ENCODE results near the gene CERS6.

CERS6 gene

DNA sequence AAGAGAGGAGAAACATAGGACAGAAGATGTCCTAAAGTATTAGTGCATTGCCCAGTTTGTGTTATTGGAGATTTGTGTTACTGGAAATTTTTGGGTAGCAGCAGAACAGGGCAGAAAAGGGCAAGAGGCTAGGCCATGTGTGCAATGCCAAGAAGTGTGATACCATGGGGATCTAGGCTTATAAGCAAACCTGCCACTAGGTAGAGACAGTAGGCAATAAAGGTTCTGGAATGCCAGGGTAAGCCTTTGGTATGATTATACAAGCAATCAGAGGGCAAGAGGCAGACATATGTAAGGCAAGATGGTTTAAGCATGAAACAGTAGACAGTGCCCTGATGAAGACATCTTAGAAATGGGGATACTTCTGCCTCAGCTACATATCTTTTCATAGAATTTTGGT lies 12.3 kb upstream of the CERS6 start:
- DNase-seq (ENCODE audit: low read depth): no peak

DNA sequence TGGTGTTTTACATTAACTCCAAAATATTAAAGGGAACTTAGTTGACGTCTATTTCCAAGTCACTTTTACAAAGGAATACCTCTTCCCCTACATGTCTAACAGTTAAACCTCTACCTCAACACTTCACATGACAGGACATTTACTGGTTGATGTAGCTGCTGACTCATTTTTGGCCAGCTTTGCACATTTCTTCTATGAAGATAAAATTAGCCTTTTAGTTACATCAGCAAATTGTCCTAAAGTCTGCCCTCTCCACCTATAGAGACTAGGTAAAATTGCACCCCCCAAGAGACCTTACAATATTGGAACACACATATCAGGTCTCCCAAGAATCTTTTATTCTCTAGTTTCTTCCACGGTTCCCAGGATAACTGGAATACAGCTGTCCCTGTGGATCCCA lies 10.1 kb upstream of the CERS6 start:
- no peak for DNase-seq (ENCODE audit: low read depth)

DNA sequence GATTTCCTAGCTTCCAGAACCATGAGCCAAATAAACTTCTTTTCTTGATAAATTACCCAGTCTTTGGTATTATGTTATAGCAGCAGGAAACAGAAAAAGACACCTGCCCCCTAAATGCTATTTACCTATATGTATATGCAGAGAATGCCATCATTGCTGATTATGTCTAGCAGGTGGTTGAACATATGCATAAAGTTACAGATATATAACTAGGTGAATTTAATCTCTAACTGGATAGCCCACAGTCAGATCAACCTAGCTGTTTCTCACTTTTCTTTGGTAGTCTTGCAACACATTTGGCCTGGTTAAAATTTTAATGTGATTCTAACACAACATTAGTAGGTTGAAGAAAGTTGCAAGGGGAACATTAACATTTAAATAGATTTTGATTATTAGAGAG lies 7.1 kb upstream of the CERS6 start:
- DNase-seq (ENCODE audit: low read depth): no peak

DNA sequence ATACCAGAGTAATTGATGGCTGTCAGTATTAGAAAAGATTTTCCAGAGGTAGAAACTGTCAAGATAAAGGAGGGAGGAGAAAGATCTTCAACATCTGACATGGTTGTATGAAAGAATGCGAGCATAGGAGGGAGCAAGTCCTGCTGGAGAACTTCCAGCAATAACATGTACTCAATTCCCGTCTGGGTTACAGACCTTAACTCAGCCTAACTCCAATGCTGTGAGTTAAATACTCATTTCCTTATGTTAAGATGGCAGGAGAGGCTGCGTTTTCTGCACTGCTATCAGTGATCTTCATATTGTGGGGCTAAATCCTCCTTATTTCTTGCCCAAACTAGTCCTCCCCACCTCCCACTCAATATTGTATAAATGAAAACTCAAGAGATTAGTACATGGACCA lies 6.7 kb upstream of the CERS6 start:
- no peak for DNase-seq (ENCODE audit: low read depth)

DNA sequence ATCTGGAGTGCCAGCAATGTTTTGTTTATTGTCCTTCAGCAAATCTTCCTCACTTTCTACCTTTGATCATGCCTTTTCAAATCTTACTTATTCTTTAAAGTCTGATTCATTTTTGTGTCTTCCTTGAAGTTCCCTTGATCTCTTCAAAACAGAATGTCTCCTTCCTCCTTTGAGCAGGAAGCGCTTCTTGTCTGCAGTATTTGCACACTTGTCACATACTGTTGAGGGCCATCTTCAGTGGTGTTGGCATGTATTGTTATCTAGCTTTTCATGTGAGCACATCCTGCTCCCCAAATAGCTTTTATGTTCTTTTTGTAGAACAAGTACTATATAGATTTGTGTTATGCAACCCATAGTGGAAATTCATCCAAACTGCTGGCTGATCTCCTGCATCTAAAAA lies 5.9 kb upstream of the CERS6 start:
- no peak for DNase-seq (ENCODE audit: low read depth)

DNA sequence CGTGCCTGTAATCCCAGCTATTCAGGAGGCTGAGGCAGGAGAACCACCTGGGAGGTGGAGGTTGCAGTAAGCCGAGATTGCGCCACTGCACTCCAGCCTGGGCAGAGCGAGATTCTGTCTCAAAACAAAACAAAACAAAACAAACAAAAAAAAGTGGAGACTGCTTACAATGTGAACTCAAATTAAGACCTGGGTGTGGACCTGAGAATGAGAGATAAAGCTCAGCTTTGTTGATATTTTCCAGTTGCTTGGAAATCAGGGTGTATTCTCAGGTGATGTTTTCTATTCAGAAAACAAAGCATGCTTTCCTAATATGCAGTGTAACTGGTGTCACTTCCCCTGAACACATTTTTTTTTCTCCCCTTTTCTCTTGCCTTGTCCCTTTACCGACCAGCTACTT lies 5.3 kb upstream of the CERS6 start:
- DNase-seq (ENCODE audit: low read depth): no peak

DNA sequence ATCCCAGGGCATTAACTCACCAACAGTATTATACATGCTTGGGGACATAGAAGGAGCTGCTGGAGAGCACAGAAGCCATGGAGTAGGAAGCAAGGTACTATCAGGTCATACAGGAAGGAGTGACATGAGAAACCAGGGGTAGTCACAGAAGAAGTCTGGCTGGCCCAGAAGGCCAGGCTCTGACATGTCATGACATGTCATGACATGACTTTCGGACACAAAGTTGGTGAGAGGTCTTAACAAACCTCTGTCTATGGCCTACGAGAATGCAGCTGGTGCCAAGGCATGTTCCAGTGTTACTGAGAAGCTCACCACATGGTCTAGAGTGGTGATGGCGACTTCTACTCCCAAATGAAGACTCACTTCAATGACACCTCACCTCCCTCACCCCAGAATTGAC lies 3.3 kb upstream of the CERS6 start:
- no peak for DNase-seq (ENCODE audit: low read depth)

DNA sequence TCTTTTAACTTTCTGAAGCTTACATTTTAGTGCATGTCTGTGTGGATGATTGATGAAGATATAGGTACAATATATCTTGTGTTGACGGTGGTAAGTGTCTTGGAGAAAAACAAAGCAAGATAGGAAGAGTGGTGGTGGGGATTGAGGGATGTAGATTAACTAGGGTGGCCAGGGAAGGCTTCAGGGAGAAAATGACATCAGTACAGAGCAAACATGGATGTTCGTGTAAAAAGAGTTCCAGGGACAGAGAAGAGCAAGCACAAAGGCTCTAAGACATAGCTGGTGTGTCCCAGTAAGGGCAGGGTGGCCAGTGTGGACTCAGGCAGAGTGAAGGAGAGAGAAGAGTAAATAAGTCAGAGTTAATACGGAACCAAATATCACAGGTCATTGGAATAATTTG lies 2.7 kb upstream of the CERS6 start:
- DNase-seq (ENCODE audit: low read depth): no peak

DNA sequence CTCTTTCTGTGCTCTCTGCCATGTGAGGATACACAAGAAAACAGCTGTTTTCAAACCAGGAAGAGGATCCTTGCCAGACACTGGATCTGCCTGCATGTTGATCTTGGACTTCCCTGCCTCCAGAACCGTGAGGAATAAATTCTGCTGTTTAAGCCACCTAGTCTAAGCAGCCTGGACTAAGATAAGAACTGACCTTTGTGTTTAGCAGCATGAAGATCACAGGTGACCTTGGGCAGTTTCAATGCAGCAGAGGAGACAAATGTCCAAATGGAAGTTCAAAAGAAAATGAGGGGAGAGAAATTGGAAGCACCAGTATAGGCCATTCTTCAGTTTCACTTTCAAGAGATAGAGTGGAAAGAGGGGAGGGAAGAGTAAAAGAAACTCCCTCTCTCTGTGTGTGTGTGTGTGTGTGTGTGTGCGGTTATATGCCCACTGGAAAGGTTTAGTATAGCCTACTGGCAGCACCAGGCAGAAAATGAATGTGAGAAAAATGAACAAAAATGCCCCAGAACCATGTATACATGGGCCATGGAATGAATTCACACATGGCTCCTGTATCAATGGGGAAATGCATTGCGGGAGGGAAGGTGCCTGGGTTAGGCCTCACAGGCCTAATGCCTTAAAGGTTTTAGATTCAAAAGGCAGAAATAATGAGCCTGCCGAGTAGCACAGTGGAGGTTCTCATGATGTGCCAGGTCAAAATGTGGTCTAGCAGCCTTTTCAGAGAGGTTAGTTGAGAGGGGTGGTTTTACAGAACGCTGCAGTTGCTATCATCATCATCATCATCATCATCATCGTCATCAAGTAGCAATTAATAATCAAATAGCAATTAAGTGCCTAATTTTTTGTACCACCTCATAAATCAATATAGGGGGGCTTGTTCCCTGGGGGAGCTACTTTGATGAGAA lies 1.1 kb upstream of the CERS6 start:
- DNase-seq (ENCODE audit: low read depth): no peak

DNA sequence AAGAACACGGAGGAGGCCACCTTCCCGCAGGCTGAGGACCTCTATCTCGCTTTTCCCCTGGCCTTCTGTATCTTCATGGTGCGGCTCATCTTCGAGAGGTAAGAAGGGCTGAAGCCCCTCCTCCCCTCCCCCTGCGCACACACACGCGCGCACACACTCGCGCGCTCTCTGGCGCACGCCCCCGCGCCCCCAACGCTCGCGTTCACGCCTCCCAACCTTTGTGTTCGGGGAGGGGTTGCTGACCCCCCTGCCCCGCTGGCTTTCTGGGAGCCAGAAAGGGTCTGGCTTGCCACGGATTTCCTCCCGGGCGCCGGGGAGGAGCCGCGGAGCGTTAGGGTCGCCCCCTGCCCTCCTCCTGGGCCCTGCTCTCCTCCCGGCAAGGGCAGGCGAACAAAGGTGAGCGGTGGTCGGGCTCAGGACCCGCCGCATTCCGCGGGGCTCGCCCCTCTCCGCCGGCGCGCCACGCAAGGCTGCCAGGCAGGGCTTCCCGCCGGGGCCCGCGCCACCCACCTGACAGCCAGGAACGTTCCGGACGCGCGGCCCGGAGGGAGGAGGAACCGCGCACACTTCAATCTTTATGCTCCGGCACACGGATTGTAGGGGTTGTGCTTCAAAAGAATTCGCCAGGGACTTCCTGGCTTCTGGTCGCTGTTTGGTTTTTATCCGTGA lies 583 bp downstream of the CERS6 start:
- DNase-seq (ENCODE audit: low read depth): no peak

DNA sequence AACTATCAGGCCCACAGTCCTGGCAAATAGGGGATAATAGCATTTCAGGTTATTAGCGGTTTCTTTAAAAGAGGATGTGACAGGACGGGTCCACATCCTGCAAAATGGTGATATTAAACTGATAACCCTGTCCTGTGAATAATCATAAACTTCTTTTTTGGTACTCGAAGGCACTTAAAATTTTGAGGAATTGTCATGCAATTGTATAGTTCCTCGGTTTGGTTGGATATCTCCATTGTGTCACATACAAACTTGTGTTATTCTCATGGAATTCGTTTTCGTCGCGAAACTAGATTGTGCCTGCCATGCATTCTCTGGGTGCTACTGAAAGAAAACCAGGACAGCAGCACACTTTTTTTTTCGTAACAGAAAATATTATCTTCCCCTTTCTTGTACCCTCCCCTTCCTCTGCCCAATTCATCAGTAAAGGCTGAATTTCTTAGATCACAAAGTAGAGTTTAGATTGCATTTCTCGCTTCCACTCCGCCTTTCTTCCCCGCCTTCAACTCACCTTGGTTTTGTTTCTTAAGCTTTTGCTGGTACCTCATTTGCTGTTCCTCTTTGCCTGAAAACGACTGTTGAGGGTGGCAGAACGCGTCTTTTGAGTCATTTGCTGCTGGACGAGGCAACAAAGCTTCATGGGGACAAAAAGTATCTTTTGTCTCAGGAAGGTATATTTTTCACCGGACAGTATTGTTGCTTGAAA lies 1.3 kb downstream of the CERS6 start:
- DNase-seq (ENCODE audit: low read depth): no peak

DNA sequence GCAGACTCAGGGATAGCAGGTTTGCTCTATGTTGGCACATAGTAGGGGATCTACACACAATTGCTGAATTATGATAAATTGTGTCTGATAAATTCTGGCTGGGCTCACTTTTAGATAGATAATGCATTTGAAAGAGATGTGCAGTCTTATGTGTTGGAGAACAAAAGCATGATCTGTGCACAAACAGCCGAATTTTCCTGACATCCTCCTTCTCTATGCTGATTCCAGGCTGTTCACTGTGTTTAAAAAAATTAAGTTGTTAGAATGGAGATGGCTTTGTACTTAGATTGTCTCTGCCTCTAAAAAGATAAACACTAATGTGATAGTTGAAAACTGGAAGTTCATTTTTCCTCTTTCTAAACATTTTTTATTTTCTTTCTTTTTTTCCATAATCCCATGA lies 2.1 kb downstream of the CERS6 start:
- no peak for DNase-seq (ENCODE audit: low read depth)

DNA sequence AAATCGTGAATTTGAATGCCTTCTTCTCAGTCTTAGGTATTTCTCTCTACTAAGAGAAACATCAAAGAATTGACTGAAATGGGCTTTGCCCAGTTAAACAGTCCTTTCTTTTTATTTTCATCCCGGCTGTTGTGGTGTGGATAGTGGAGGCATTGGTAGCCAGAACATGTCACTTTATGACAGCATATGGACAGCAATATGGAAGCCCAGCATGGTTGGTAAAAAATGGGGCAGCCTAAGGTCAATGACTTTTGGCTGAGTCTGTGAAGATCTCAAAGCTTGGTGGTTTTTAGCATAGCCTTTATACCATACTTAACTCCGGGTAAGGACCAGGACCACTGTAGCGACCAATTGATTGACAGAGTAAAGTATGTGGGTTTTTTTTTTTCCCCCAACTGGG lies 3.2 kb downstream of the CERS6 start:
- no peak for DNase-seq (ENCODE audit: low read depth)

DNA sequence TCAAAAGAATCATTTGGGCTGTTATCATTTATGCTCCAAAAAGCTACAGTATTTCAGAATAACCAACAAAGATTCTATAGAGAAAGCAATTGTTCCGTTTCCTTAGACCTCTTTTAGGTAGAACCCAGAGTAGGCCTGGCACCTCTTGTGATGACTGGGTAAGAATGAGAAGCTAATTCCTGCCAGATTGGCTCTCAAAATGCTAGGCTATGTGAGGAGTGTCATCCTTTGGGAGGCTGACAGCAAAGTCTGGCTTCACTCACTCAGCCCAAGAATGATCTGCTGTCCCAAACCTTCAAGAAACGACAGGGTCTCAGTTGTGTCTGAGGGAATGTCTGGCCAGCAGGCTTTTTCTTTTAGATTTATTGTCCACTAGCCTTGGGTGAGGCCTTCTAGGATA lies 4.5 kb downstream of the CERS6 start:
- no peak for DNase-seq (ENCODE audit: low read depth)

DNA sequence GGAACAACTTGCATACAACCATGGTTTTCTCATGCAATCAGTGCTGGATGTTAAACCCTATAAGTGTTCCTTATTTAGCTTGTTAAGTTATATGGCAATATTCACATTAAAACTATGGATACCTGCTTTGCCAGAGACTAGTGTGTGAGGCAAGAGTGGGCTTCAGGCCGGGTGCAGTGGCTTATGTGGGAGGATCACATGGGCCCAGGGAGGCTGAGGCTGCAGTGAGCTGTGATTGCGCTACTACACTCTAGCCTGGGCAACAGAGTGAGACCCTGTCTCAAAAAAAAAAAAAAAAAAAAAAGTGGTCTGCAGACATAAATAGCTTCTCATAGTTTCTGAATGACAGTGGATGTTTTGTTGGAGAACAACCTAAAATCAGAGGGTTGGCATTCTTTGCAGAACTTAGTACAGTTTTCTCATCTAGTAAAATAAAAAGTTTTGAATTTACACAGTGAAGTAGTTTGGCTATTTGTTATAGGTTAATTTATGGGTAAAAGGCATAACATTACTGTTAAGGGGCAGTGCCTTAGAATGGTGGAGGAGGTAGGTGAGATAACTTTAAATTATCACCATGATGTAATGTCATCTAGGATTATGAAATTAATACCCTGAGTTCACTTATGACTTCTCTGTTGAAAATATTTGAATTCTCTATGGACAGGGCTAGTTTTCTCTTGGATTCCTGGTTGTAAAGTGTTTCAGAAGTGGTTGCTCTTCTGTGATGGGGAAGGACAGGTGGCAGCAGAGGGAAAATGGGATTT lies 5.3 kb downstream of the CERS6 start:
- DNase-seq (ENCODE audit: low read depth): no peak

DNA sequence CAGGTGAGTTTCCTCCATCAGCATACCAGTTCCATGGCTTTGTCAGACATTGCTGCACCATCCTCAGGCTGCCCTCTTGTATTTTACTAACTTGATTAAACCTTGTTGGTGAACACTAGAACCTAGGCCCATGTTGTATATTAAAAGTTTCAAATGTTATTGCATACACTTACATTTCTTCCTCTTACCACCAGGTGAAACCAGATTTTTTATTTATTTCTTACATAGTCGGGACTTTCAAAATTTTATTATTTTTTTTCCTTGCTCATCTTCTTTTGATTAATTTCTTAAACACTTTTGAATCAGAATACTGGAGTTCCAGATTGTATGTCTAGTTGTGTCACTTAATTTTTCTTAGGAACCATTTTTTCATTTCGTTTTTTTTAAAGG lies 5.9 kb downstream of the CERS6 start:
- DNase-seq (ENCODE audit: low read depth): no peak

DNA sequence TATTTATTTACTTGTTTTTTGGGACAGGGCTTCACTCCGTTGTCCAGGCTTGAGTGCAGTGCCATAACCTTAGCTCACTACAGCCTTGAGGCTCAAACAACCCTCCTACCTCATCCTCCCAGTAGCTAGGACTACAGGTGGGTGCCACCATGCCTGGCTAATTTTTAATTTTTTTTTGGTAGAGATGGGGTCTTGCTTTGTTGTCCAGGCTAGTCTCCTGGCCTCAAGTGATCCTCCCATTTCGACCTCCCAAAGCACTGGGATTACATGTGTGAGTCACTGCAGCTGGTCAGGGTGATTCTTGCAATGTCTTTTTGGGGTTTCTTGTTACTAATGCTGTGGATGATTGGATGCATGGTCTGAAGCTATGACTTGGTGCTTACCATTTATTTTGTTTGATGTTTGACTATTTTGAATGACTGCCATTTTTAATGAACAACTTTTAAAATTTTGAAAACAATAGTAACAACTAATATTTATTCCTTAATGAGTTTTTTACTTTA lies 6.5 kb downstream of the CERS6 start:
- no peak for DNase-seq (ENCODE audit: low read depth)

DNA sequence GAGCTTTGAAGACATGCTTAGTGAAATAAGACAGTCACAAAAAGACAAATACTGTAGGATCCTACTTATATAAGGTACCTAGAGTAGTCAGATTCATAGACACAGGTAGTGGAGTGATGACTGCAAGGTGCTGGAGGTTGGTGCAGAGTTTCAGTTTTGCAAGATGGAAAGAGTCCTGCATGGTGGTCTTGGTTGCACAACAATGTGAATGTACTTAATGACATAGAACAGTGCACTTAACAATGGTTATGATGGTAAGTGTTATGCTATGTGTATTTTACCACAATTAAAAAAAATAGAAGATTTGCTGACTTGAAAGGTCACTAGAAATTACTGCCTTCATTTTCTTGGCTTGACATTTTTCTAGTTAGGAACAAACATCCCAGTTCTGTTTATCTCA lies 9.5 kb downstream of the CERS6 start:
- DNase-seq (ENCODE audit: low read depth): no peak

DNA sequence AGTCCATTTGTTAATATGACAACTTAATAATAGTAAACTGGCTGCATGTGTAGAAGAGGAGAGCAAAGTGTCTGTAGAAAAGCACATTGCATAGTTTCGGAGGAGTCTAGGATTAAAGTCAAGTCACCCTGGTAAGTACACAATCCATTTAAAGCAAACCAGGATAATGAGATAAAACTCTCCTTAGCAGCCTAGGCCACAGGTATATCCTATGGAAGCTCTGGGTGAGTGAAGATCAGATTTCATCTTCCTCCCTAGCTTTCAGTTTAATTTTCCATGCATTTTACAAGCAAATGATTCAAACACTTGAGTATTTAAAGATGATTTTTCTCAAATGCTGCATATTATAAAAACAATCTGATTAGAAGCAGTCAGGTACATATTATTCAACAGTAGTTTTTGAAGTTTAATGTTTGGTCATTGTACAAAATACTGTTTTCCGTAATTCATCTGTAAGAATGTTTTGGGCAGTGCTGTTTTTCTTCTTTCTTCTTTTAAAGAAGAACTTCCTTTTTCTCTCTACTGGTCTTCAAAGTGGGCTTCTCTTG lies 10.2 kb downstream of the CERS6 start:
- DNase-seq (ENCODE audit: low read depth): no peak

DNA sequence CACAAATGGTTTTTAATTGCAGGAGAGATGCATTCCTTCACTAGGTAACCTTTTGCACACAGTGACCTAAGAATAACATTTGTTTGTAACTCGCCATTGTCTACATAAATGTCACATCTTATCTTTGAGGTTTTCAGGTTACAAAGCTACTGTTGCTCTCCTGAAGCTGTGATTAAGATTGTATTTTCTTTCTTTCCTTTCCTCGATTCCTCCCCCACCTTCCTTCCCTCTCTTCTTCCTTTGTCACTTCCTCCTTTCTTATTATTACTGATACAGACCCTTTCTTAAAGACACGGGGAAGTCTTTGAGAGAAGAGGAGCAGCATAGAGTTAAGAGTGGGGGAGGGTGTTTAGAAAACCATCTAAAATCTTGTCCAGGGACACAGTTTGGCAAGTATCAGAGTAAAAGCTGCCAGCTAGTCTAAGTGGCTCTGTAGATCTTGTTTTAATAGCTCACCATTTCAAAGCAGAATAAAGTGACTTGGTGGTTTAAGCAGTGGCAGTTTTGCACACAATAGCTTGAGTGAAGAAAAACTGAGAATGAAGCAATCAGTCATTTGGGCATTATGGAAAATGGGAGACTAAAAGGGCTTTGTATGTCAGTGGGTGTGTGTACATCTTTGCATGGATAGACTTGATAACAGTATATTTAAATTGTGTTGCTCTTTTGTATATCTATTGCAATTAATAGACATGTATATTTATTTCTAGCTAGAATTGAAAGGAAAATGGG lies 10.9 kb downstream of the CERS6 start:
- no peak for DNase-seq (ENCODE audit: low read depth)

DNA sequence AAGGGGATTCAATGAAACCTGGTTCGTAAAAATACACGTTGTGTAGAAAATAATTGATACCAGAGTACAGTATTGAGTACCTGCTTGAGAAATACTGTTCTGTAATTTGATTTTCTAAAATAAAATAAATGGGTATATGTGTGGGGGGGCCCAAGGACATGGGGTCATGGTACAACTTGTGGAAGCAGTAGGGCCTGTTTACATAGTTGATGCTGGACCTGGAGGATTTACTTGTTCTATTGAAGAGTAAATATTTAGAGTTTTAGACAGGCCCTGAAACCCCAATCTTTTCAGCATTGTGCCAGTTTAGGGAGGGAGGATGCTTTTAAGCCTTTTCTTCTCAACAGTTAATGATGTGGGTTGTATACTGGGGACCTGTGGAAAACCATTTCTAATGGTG lies 11.7 kb downstream of the CERS6 start:
- no peak for DNase-seq (ENCODE audit: low read depth)
